Measurements from ENCODE around the gene CREB3L2.
"Not testable (repeated sequence)": the region's sequence is repeated elsewhere in the genome, so short reads cannot be mapped to it uniquely, and the experiment has no call there.

Gene CREB3L2

GRCh38 chr7:137919987-137920386 lies 81.9 kb downstream of the CREB3L2 start:
- no peak for TF ChIP-seq ZFX (IDR thresholded peaks at IDR 0.05)
- no peak for TF ChIP-seq CTCF (conservative IDR thresholded peaks at IDR 0.05)
- no peak overlapping the region for H3K27ac ChIP-seq

- no peak for TF ChIP-seq ZFX (IDR thresholded peaks at IDR 0.05)
- TF ChIP-seq CTCF (conservative IDR thresholded peaks at IDR 0.05), result no peak
- H3K27ac ChIP-seq, result no peak overlapping the region
Observed at GRCh38 chr7:137916980-137917645, 84.8 kb downstream of the CREB3L2 start.

- TF ChIP-seq CTCF (conservative IDR thresholded peaks at IDR 0.05), result no peak
- no peak for TF ChIP-seq ZFX (IDR thresholded peaks at IDR 0.05)
- H3K27ac ChIP-seq, result no peak overlapping the region
Observed at GRCh38 chr7:137916564-137916963, 85.3 kb downstream of the CREB3L2 start.

GRCh38 chr7:137915266-137915665 lies 86.6 kb downstream of the CREB3L2 start:
- TF ChIP-seq CTCF (conservative IDR thresholded peaks at IDR 0.05) (no peak), ZFX (IDR thresholded peaks at IDR 0.05) (no peak)

GRCh38 chr7:137913985-137914384 lies 87.9 kb downstream of the CREB3L2 start:
- H3K27ac ChIP-seq, result no peak overlapping the region
- TF ChIP-seq CTCF (conservative IDR thresholded peaks at IDR 0.05) (no peak), ZFX (IDR thresholded peaks at IDR 0.05) (no peak)

More at GRCh38 chr7:137915266-137915665, 86.6 kb downstream of the CREB3L2 start:
- no peak overlapping the region for H3K27ac ChIP-seq

- TF ChIP-seq CTCF (conservative IDR thresholded peaks at IDR 0.05) (no peak), ZFX (IDR thresholded peaks at IDR 0.05) (no peak)
- H3K27ac ChIP-seq, result no peak overlapping the region
Observed at GRCh38 chr7:137909042-137909441, 92.8 kb downstream of the CREB3L2 start.

GRCh38 chr7:137908106-137908505 lies 93.8 kb downstream of the CREB3L2 start:
- no peak for TF ChIP-seq CTCF (conservative IDR thresholded peaks at IDR 0.05)
- TF ChIP-seq ZFX (IDR thresholded peaks at IDR 0.05), result no peak
- no peak overlapping the region for H3K27ac ChIP-seq

GRCh38 chr7:137906636-137907035 lies 95.2 kb downstream of the CREB3L2 start:
- not testable (repeated sequence) for H3K27ac ChIP-seq
